GM18951 (cell line): ENCODE data around the gene KCNH2.
A peak's percentile ranks its signal among the peaks of the same experiment; 100 is the strongest.

Experiments
- POLR2A ChIP-seq: IDR thresholded peaks from 4 replicates; pipeline ENCODE4 v1.6.1; 2011; ENCODE audit warnings: mild to moderate bottlenecking; ENCODE audit not compliant: insufficient read length, insufficient read depth; ENCODE audit errors: extremely low read depth
- in situ Hi-C: fragments of 300-500 bp; cut with MboI; formaldehyde crosslinking; loops from one replicate; pipeline ENCODE4 v1.12.0; 2022; ENCODE audit warnings: low sequenced_read_pairs, mixed read lengths, inconsistent platforms; ENCODE audit not compliant: unreplicated experiment

Gene KCNH2

DNA sequence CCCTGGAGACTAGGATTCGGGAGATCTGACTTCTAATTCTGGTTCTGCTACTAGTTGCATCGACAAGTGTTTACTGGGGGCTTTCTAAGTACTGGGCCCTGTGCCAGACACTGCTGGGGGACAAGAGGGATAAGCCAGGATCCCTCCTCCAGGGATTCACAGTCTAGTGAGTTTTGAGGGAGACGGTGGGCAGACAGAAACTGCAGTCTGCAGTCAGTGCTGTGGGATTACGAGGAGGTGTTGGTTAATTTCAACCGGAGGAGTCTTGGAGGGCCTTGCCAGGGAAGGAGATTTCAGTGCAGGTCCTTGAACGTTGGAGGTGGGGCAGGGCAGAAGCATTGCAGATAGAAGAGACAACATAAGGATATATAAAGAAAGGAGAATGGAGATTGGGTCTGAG is 3.5 kb upstream of the KCNH2 start:
- in situ Hi-C loops, result no loop called here
- TF ChIP-seq POLR2A, result no peak

DNA sequence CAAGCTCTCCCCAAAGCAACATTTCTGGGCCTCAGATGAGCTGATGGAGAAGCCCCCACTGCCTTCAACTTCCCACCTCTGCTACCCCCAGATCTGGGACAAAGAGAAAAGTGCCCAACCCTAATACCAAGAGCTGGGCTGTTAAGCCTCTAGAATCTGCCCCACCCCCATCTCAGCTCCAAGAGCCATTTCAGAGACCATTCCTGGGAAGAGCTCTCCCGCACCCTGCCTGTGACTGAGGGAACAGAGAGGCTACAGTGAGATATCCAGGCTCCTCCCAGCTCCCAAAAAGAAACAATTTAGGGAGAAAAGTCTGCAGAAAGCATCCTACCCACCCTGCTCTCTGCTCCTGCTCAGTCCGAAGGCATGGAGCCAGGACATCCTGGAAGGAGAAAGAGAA is 2.5 kb upstream of the KCNH2 start:
- no peak for TF ChIP-seq POLR2A
- in situ Hi-C loops, result no loop called here

- TF ChIP-seq POLR2A, result no peak
- in situ Hi-C loops, result no loop called here
Observed at GRCh38 chr7:150979713-150980390, 1.7 kb upstream of the KCNH2 start.

DNA sequence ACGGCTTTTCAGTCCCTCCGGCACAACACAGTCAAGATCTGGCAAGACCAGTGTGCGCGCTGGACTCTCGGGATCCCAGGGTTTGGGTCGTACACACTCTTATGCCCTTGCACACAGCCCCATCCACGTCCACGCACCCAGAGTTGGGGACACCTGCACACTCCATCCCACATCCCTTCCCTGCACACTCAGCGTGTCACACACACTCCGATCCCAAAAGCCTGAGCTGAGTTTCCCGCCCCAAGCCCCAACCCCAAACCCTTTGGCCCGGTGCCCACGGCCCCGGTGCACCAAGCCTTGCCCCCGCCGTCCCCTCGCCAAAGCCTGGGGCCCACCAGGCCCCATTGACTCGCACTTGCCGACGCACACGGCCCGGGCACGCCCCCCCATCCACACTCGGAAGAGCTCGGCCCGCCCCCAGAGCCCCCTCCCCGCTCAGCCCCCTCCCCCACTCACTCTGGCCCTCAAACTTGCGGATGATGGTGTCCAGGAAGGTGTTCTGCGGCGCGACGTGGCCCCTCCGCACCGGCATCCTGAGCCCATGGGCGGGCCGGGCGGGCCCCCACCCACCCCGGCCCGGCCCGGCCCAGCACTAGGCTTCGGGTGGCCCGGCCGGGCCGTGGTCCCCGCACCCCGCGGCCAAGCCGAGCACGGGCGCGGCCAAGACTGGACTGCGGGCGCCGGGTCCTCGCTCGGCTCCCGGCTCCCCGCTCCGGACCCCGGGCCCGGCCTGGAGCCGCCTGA is 567 bp downstream of the KCNH2 start:
- TF ChIP-seq POLR2A, result no peak
- in situ Hi-C loops, result no loop called here

GRCh38 chr7:150976529-150977381 is 1.4 kb downstream of the KCNH2 start:
- in situ Hi-C loops, result no loop called here
- no peak for TF ChIP-seq POLR2A

GRCh38 chr7:150975536-150976319 is 2.4 kb downstream of the KCNH2 start:
- in situ Hi-C loops, result no loop called here
- TF ChIP-seq POLR2A, result no peak

GRCh38 chr7:150974468-150975391 is 3.4 kb downstream of the KCNH2 start:
- in situ Hi-C loops, result no loop called here
- TF ChIP-seq POLR2A, result peak; percentile 66

GRCh38 chr7:150973571-150974451 is 4.3 kb downstream of the KCNH2 start:
- in situ Hi-C loops, result no loop called here
- no peak for TF ChIP-seq POLR2A

GRCh38 chr7:150972741-150973140 is 5.4 kb downstream of the KCNH2 start:
- no peak for TF ChIP-seq POLR2A
- in situ Hi-C loops, result no loop called here

DNA sequence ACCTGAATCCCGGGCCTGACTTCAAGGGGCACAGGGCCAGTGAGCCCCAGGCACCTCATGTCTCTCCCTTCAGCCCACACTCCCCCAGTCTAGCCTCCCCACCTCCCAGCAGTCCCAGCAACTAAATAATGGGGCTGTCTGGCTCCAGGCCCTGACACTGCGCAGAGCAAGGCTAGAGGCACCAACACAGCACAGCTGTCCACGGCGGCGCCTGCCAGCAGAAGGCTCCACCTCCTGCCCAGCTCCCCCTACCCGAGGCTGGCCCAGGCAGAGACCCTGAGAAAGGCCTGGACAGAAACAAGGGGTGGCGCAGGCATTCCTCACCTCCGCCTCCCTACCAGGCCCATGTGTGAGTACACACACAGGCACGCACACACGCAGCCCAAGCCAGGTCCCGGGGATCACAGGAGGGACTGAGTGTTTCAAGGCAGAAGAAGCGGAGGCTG is 6.1 kb downstream of the KCNH2 start:
- in situ Hi-C loops, result no loop called here
- no peak for TF ChIP-seq POLR2A
